Esophagus muscularis mucosa (tissue), 4 donors: ENCODE data around the gene PDE6C. TPM values are rescaled to one million over a fixed set of nuclear protein-coding genes. Genes with fewer than 3 reads are reported as not detected.

Experiments
- DNase-seq: peaks from one replicate; pipeline ENCODE4 v3.0.0-alpha.2; 2017; ENCODE audit errors: extremely low spot score
- H3K27ac ChIP-seq, 4 donors: fragments of 200-600 bp; sonication (generic); replicated peaks in 1 of 4; 1 replicate in 3 of 4; 2 replicates in 1 of 4; pipeline ENCODE4 v1.5.1; 2016 to 2019; ENCODE audit warnings: mild to moderate bottlenecking in 1 of 4
- H3K27me3 ChIP-seq, 4 donors: fragments of 200-600 bp; sonication (generic); one replicate each; pipeline versions ENCODE4 v1.5.1 to v1.6.0; 2016 to 2019
- H3K36me3 ChIP-seq, 4 donors: fragments of 200-600 bp; sonication (generic); one replicate each; pipeline ENCODE4 v1.5.1; 2016 to 2019
- H3K4me1 ChIP-seq, 4 donors: fragments of 200-600 bp; sonication (generic); one replicate each; pipeline ENCODE4 v1.5.1; 2016 to 2019
- H3K4me3 ChIP-seq, 4 donors: fragments of 200-600 bp; sonication (generic); 1 replicate in 2 of 4; 2 replicates in 2 of 4; pipeline ENCODE4 v1.5.1; 2016 to 2019; ENCODE audit warnings: mild to moderate bottlenecking in 4 of 4, moderate library complexity in 1 of 4
- H3K9me3 ChIP-seq, 4 donors: fragments of 200-600 bp; sonication (generic); 1 replicate in 3 of 4; 2 replicates in 1 of 4; pipeline ENCODE4 v1.5.1; 2016 to 2019
- EP300 ChIP-seq: sonication (generic); formaldehyde crosslinking; IDR thresholded peaks from one replicate; pipeline ENCODE4 v1.6.1; 2017; ENCODE audit warnings: antibody characterized with exemption
- POLR2A ChIP-seq: fragments of 450-650 bp; IDR thresholded peaks from one replicate; pipeline ENCODE4 v1.6.1; 2017; ENCODE audit warnings: antibody characterized with exemption, moderate library complexity, mild to moderate bottlenecking, low read depth
- POLR2AphosphoS5 ChIP-seq, 2 donors: sonication (generic); formaldehyde crosslinking; IDR thresholded peaks; one replicate each; pipeline ENCODE4 v1.6.1; 2017; ENCODE audit warnings: antibody characterized with exemption in 2 of 2
- WGBS: methylation state at CpG from one replicate; pipeline ENCODE4 v1.1.5; 2018; 5-methylcytosine and 5-hydroxymethylcytosine counted together
- intact Hi-C: fragments of 100-400 bp; cut with DNase I; formaldehyde crosslinking; loops from one replicate; pipeline ENCODE4 v1.15.1; 2023
- total RNA-seq, 4 donors: library from RNA; depleted of rRNA; stranded (reverse); fragments of >200 nt; gene quantifications; one replicate each; pipeline versions ENCODE4 v1.1.0 to v1.2.1, GENCODE V29; 2016
- TF ChIP-seq, protein P1 (sequence below), 3 experiments: fragments of 200-600 bp in 2 of 3; fragments of 450-650 bp in 1 of 3; sonication (generic) in 2 of 3; IDR thresholded peaks; one replicate each; pipeline ENCODE4 v1.5.1; 2017 to 2019; ENCODE audit warnings: antibody characterized with exemption in 3 of 3, mild to moderate bottlenecking in 2 of 3, moderate library complexity in 1 of 3

The PDE6C gene
- total RNA-seq, 4 donors from 2014 or later, result not detected

- Histone ChIP-seq H3K9me3 (no peaks in the 10 kb centered on the region), H3K27ac (no peak overlapping the region), H3K4me1 (peaks cover 9 to 29% (median 23%) of the 10 kb centered on the region in 4 donors), H3K36me3 (peaks cover 0 to 9% (median 6%) of the 10 kb centered on the region in 4 donors), H3K27me3 (no peaks in the 10 kb centered on the region), H3K4me3 (no peak overlapping the region)
- DNase-seq, result no peak
- intact Hi-C loops, result loop anchor here (2.0 to 10.0 kb wide), 2 partner anchors 113 to 741 kb away; no protein-coding TSS in a partner anchor
- TF ChIP-seq, protein P1, sequence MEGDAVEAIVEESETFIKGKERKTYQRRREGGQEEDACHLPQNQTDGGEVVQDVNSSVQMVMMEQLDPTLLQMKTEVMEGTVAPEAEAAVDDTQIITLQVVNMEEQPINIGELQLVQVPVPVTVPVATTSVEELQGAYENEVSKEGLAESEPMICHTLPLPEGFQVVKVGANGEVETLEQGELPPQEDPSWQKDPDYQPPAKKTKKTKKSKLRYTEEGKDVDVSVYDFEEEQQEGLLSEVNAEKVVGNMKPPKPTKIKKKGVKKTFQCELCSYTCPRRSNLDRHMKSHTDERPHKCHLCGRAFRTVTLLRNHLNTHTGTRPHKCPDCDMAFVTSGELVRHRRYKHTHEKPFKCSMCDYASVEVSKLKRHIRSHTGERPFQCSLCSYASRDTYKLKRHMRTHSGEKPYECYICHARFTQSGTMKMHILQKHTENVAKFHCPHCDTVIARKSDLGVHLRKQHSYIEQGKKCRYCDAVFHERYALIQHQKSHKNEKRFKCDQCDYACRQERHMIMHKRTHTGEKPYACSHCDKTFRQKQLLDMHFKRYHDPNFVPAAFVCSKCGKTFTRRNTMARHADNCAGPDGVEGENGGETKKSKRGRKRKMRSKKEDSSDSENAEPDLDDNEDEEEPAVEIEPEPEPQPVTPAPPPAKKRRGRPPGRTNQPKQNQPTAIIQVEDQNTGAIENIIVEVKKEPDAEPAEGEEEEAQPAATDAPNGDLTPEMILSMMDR (IDR thresholded peaks at IDR 0.05), result no peak
- TF ChIP-seq POLR2A, result no peak
- TF ChIP-seq EP300, result no peak
- no peak for TF ChIP-seq POLR2AphosphoS5 (IDR thresholded peaks at IDR 0.05)
- WGBS, result 74% methylated on average over 1 of the region's 1 CpG
Observed at GRCh38 chr10:93703841-93704240, 91.5 kb downstream of the PDE6C start.

GRCh38 chr10:93704451-93704850 lies 92.1 kb downstream of the PDE6C start:
- intact Hi-C loops, result loop anchor here (10.0 kb wide), 1 partner anchor 740 kb away; no protein-coding TSS in a partner anchor
- no peaks in the 10 kb centered on the region for H3K27me3 ChIP-seq

DNA sequence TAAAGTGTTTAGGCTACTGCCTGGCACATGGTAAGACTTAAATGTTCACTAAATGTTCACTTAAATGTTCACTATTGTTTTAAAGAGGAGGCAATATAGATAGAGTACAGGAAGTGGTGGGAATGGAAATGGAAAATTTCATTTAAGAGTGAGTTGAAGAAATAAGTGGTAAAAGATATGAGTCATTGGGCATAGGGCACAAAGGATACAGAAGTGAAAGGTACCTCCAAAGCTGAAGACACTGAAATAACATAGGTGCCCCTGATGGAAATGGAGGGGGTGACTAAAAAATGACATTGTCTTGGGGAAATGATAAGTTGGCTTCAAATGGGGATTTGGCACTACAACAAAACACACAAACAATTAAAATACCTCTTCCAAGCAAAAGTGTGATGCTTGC lies 95.3 kb downstream of the PDE6C start:
- Histone ChIP-seq H3K9me3 (no peaks in the 10 kb centered on the region), H3K4me1 (peaks cover 3 to 10% (median 7%) of the 10 kb centered on the region in 4 donors), H3K4me3 (no peak overlapping the region), H3K27me3 (no peaks in the 10 kb centered on the region), H3K27ac (no peak overlapping the region), H3K36me3 (no peaks in the 10 kb centered on the region)
- intact Hi-C loops, result loop anchor here (10.0 kb wide), 1 partner anchor 737 kb away; no protein-coding TSS in a partner anchor
- TF ChIP-seq POLR2AphosphoS5 (IDR thresholded peaks at IDR 0.05), result no peak
- no peak for TF ChIP-seq POLR2A
- TF ChIP-seq EP300, result no peak
- TF ChIP-seq, protein P1 (IDR thresholded peaks at IDR 0.05), result no peak
- no peak for DNase-seq

More at GRCh38 chr10:93704451-93704850, 92.1 kb downstream of the PDE6C start:
- Histone ChIP-seq H3K4me1 (peaks cover 9 to 26% (median 23%) of the 10 kb centered on the region in 4 donors), H3K27ac (no peak overlapping the region), H3K4me3 (no peak overlapping the region), H3K36me3 (peaks cover 0 to 3% (median under 1%) of the 10 kb centered on the region in 4 donors), H3K9me3 (no peaks in the 10 kb centered on the region)
- 96% methylated on average over 5 of the region's 5 CpGs for WGBS
- TF ChIP-seq EP300, result no peak
- TF ChIP-seq, protein P1 (IDR thresholded peaks at IDR 0.05), result no peak
- no peak for TF ChIP-seq POLR2AphosphoS5 (IDR thresholded peaks at IDR 0.05)
- DNase-seq, result no peak

- intact Hi-C loops, result no loop called here
- no peak for DNase-seq
- Histone ChIP-seq H3K4me3 (no peak overlapping the region), H3K27ac (no peak overlapping the region), H3K9me3 (no peaks in the 10 kb centered on the region), H3K27me3 (no peaks in the 10 kb centered on the region), H3K36me3 (no peaks in the 10 kb centered on the region), H3K4me1 (no peaks in the 10 kb centered on the region)
- TF ChIP-seq EP300, result no peak
- no peak for TF ChIP-seq POLR2A
- TF ChIP-seq, protein P1 (IDR thresholded peaks at IDR 0.05), result no peak
- TF ChIP-seq POLR2AphosphoS5 (IDR thresholded peaks at IDR 0.05), result no peak
- 58% methylated on average over 5 of the region's 5 CpGs for WGBS
Observed at GRCh38 chr10:93710333-93710909, 98.1 kb downstream of the PDE6C start.

- intact Hi-C loops, result no loop called here
- Histone ChIP-seq H3K36me3 (no peaks in the 10 kb centered on the region), H3K4me3 (no peak overlapping the region), H3K27me3 (no peaks in the 10 kb centered on the region), H3K9me3 (no peaks in the 10 kb centered on the region), H3K4me1 (no peaks in the 10 kb centered on the region), H3K27ac (no peak overlapping the region)
- no peak for DNase-seq
- TF ChIP-seq, protein P1 (IDR thresholded peaks at IDR 0.05), result no peak
- TF ChIP-seq POLR2AphosphoS5 (IDR thresholded peaks at IDR 0.05) (no peak), POLR2A (no peak), EP300 (no peak)
- WGBS, result 56% methylated on average over 3 of the region's 3 CpGs
Observed at GRCh38 chr10:93711891-93712290, 99.6 kb downstream of the PDE6C start.
